Rectal smooth muscle tissue (tissue), 1 donor: ENCODE results near the gene CATSPER4.

Source experiments
- H3K27ac ChIP-seq: one replicate; pipeline ENCODE4 v1.7.0; 2013; ENCODE audit warnings: low read depth, low read length, inconsistent platforms
- H3K27me3 ChIP-seq: one replicate; pipeline ENCODE4 v1.7.0; 2013; ENCODE audit warnings: low read length; ENCODE audit not compliant: control insufficient read depth, insufficient read depth
- H3K36me3 ChIP-seq: one replicate; pipeline ENCODE4 v1.7.0; 2013; ENCODE audit warnings: low read length; ENCODE audit not compliant: control insufficient read depth, insufficient read depth
- H3K4me1 ChIP-seq: one replicate; pipeline ENCODE4 v1.7.0; 2013; ENCODE audit warnings: low read length; ENCODE audit not compliant: control insufficient read depth, insufficient read depth
- H3K4me3 ChIP-seq: one replicate; pipeline ENCODE4 v1.7.0; 2013; ENCODE audit warnings: low read length
- H3K9ac ChIP-seq: one replicate; pipeline ENCODE4 v1.7.0; 2013; ENCODE audit warnings: low read length

CATSPER4 gene

DNA sequence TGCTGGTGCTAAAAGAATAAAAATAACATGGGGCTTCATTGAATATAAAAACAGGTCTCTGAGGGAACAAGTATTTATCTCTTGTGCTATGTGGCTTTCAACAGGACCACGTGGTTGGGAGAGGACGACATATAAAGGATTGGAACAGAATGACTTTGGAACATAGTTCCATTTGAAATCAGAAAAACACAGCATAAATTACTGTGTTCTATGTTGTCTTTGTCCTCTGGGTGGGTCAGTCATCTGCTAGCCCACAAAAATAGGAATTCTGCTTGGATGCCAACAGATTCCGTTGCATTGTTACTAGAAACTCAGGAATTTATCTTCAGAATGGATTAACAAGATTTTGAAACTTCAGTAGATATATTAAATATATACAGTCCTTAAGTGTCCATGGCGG, 49.5 kb downstream of the CATSPER4 start:
- Histone ChIP-seq H3K27ac (no peak overlapping the region), H3K9ac (no peak overlapping the region), H3K36me3 (peaks cover 3% of the 10 kb centered on the region), H3K4me3 (no peak overlapping the region), H3K4me1 (peaks cover under 1% of the 10 kb centered on the region), H3K27me3 (no peaks in the 10 kb centered on the region)
